Esophagus muscularis mucosa (tissue), 4 donors: ENCODE data around the gene BRCA2. TPM values are rescaled to one million over a fixed set of nuclear protein-coding genes. Genes with fewer than 3 reads are reported as not detected.

Source experiments
- DNase-seq: peaks from one replicate; pipeline ENCODE4 v3.0.0-alpha.2; 2017; ENCODE audit errors: extremely low spot score
- H3K27ac ChIP-seq, 4 donors: fragments of 200-600 bp; sonication (generic); replicated peaks in 1 of 4; 1 replicate in 3 of 4; 2 replicates in 1 of 4; pipeline ENCODE4 v1.5.1; 2016 to 2019; ENCODE audit warnings: mild to moderate bottlenecking in 1 of 4
- H3K27me3 ChIP-seq, 4 donors: fragments of 200-600 bp; sonication (generic); one replicate each; pipeline versions ENCODE4 v1.5.1 to v1.6.0; 2016 to 2019
- H3K36me3 ChIP-seq, 4 donors: fragments of 200-600 bp; sonication (generic); one replicate each; pipeline ENCODE4 v1.5.1; 2016 to 2019
- H3K4me1 ChIP-seq, 4 donors: fragments of 200-600 bp; sonication (generic); one replicate each; pipeline ENCODE4 v1.5.1; 2016 to 2019
- H3K4me3 ChIP-seq, 4 donors: fragments of 200-600 bp; sonication (generic); 1 replicate in 2 of 4; 2 replicates in 2 of 4; pipeline ENCODE4 v1.5.1; 2016 to 2019; ENCODE audit warnings: mild to moderate bottlenecking in 4 of 4, moderate library complexity in 1 of 4
- H3K9me3 ChIP-seq, 4 donors: fragments of 200-600 bp; sonication (generic); 1 replicate in 3 of 4; 2 replicates in 1 of 4; pipeline ENCODE4 v1.5.1; 2016 to 2019
- CTCF ChIP-seq, 3 experiments: fragments of 200-600 bp in 2 of 3; fragments of 450-650 bp in 1 of 3; sonication (generic) in 2 of 3; IDR thresholded peaks; one replicate each; pipeline ENCODE4 v1.5.1; 2017 to 2019; ENCODE audit warnings: antibody characterized with exemption in 3 of 3, mild to moderate bottlenecking in 2 of 3, moderate library complexity in 1 of 3
- EP300 ChIP-seq: sonication (generic); formaldehyde crosslinking; IDR thresholded peaks from one replicate; pipeline ENCODE4 v1.6.1; 2017; ENCODE audit warnings: antibody characterized with exemption
- POLR2A ChIP-seq: fragments of 450-650 bp; IDR thresholded peaks from one replicate; pipeline ENCODE4 v1.6.1; 2017; ENCODE audit warnings: antibody characterized with exemption, moderate library complexity, mild to moderate bottlenecking, low read depth
- POLR2AphosphoS5 ChIP-seq, 2 donors: sonication (generic); formaldehyde crosslinking; IDR thresholded peaks; one replicate each; pipeline ENCODE4 v1.6.1; 2017; ENCODE audit warnings: antibody characterized with exemption in 2 of 2
- WGBS: methylation state at CpG from one replicate; pipeline ENCODE4 v1.1.5; 2018; 5-methylcytosine and 5-hydroxymethylcytosine counted together
- intact Hi-C: fragments of 100-400 bp; cut with DNase I; formaldehyde crosslinking; loops from one replicate; pipeline ENCODE4 v1.15.1; 2023
- total RNA-seq, 4 donors: library from RNA; depleted of rRNA; stranded (reverse); fragments of >200 nt; gene quantifications; one replicate each; pipeline versions ENCODE4 v1.1.0 to v1.2.1, GENCODE V29; 2016

Gene BRCA2
- total RNA-seq, 4 donors from 2014 or later, result 0.32 to 0.83 (median 0.38) TPM

GRCh38 chr13:32384702-32385101, 69.4 kb downstream of the BRCA2 start:
- WGBS, result 91% methylated on average over 2 of the region's 2 CpGs
- Histone ChIP-seq H3K27me3 (no peaks in the 10 kb centered on the region), H3K27ac (no peak overlapping the region), H3K4me1 (no peaks in the 10 kb centered on the region), H3K9me3 (no peaks in the 10 kb centered on the region), H3K4me3 (no peak overlapping the region), H3K36me3 (no peaks in the 10 kb centered on the region)
- intact Hi-C loops, result loop anchor here (10.0 kb wide), 1 partner anchor 190 kb away; no protein-coding TSS in a partner anchor
- DNase-seq, result no peak
- no peak for TF ChIP-seq EP300
- TF ChIP-seq CTCF (IDR thresholded peaks at IDR 0.05), result no peak
- no peak for TF ChIP-seq POLR2A
- no peak for TF ChIP-seq POLR2AphosphoS5 (IDR thresholded peaks at IDR 0.05)

GRCh38 chr13:32385410-32385809, 70.1 kb downstream of the BRCA2 start:
- H3K9me3 ChIP-seq, result no peaks in the 10 kb centered on the region
- H3K27me3 ChIP-seq, result no peaks in the 10 kb centered on the region
- intact Hi-C loops, result loop anchor here (10.0 kb wide), 1 partner anchor 189 kb away; no protein-coding TSS in a partner anchor
- TF ChIP-seq POLR2AphosphoS5 (IDR thresholded peaks at IDR 0.05), result no peak
- TF ChIP-seq POLR2A, result no peak
- TF ChIP-seq CTCF (IDR thresholded peaks at IDR 0.05), result no peak
- no peak for TF ChIP-seq EP300
- H3K4me1 ChIP-seq, result no peaks in the 10 kb centered on the region
- H3K36me3 ChIP-seq, result no peaks in the 10 kb centered on the region
- no peak for DNase-seq
- H3K27ac ChIP-seq, result no peak overlapping the region
- no peak overlapping the region for H3K4me3 ChIP-seq

- no peak for DNase-seq
Measured at GRCh38 chr13:32390048-32390447, 74.7 kb downstream of the BRCA2 start.

GRCh38 chr13:32390484-32390883, 75.2 kb downstream of the BRCA2 start:
- DNase-seq, result no peak
- H3K9me3 ChIP-seq, result no peaks in the 10 kb centered on the region
- H3K27me3 ChIP-seq, result no peaks in the 10 kb centered on the region
- intact Hi-C loops, result no loop called here
- H3K36me3 ChIP-seq, result no peaks in the 10 kb centered on the region
- H3K27ac ChIP-seq, result no peak overlapping the region
- H3K4me3 ChIP-seq, result no peak overlapping the region
- TF ChIP-seq CTCF (IDR thresholded peaks at IDR 0.05) (no peak), POLR2AphosphoS5 (IDR thresholded peaks at IDR 0.05) (no peak), EP300 (no peak), POLR2A (no peak)
- no peaks in the 10 kb centered on the region for H3K4me1 ChIP-seq
- WGBS, result 80% methylated on average over 1 of the region's 1 CpG

More at GRCh38 chr13:32390048-32390447, 74.7 kb downstream of the BRCA2 start:
- WGBS, result 91% methylated on average over 4 of the region's 4 CpGs
- intact Hi-C loops, result no loop called here
- Histone ChIP-seq H3K36me3 (no peaks in the 10 kb centered on the region), H3K27me3 (no peaks in the 10 kb centered on the region), H3K4me3 (no peak overlapping the region), H3K4me1 (no peaks in the 10 kb centered on the region), H3K9me3 (no peaks in the 10 kb centered on the region), H3K27ac (no peak overlapping the region)
- TF ChIP-seq CTCF (IDR thresholded peaks at IDR 0.05) (no peak), EP300 (no peak), POLR2AphosphoS5 (IDR thresholded peaks at IDR 0.05) (no peak), POLR2A (no peak)

GRCh38 chr13:32391101-32391619, 75.9 kb downstream of the BRCA2 start:
- Histone ChIP-seq H3K27ac (no peak overlapping the region), H3K4me3 (no peak overlapping the region), H3K9me3 (no peaks in the 10 kb centered on the region), H3K27me3 (no peaks in the 10 kb centered on the region), H3K4me1 (no peaks in the 10 kb centered on the region), H3K36me3 (no peaks in the 10 kb centered on the region)
- no peak for TF ChIP-seq POLR2AphosphoS5 (IDR thresholded peaks at IDR 0.05)
- no peak for TF ChIP-seq CTCF (IDR thresholded peaks at IDR 0.05)
- TF ChIP-seq EP300, result no peak
- TF ChIP-seq POLR2A, result no peak
- DNase-seq, result no peak
- WGBS, result 84% methylated on average over 4 of the region's 4 CpGs
- intact Hi-C loops, result no loop called here
